HG03045 (cell line): Measurements from ENCODE around the gene RNF214.
A peak's percentile ranks its signal among the peaks of the same experiment; 100 is the strongest.
"Not testable (repeated sequence)": the region's sequence is repeated elsewhere in the genome, so short reads cannot be mapped to it uniquely, and the experiment has no call there.

ENCODE experiments used
- ATAC-seq: cut with Tn5 transposase; IDR thresholded peaks from one replicate; pipeline ENCODE4 v1.9.1; 2021; ENCODE audit warnings: mild to moderate bottlenecking, moderate library complexity; ENCODE audit not compliant: unreplicated experiment

Gene RNF214

DNA sequence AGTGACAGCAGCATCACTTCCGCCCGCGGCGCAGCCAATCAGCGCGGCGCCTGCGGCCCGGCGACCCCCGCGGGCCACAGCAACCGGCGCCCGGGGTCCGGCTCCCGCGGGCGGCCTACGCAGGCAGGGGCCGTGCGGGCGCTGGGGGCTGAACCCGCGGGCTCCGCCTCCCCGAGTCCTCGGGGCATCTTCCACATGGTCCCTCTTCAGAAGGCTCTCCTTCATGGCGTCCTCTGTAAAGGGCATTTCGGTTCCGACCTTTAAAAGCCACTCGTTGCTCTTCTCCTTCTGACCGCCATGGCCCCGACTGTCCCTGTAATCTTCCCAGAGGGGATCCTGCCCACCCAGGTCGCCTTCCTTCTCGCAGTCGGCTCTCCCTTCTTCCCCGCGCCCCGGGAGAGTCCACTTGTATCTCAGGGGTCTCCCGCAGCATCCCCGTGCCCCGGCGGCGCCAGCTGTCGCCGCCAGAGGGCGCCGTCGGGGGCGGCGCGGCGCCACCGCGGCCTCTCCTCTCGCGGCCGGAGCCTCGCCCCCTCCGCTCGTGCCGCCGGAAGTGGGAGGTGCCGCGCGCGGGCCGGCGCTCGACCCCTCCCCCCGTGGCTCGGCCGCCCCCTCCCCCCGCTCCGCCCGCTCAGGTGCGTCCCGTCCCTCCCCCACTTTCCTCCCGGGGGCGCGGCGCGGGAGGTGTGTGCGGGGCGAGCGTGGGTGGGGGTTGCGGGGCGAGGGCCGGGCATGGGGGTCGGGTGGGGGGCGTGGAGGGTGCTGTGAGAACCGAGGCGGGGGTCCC lies at the start of gene RNF214:
Gene RNF214 (plus strand): TSS at position 580 of the 787 bp plus-strand sequence. CDS start 1,602 bp downstream, outside the sequence.
- ATAC-seq = peak; percentile 85

GRCh38 chr11:117183178-117183577 lies 49.3 kb upstream of the RNF214 start:
- not testable (repeated sequence) for ATAC-seq

DNA sequence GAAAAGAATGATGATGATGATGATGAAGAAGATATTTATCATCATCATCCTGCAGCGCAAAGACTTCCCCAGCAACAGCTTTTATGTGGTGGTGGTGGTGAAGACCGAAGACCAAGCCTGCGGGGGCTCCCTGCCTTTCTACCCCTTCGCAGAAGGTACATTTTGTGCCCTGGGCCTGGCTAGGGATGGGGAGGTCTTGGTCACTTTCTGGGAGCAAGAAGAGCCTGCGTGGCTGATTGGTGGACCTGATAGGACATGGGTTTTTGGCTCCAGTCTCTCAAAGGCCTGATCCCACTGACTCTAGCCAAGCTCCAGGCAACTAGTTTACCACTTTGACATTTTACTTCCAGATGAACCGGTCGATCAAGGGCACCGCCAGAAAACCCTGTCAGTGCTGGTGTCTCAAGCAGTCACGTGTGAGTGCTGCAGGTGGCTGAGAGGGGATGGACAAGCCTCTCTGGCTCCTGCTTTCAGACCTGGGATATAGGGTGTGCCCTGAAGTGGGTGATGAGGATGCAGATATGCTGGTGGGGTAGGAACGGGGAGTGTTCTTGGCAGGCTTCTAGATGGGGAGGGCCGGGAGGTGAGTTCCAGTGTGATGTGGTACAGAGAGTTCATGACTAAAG lies 48.6 kb upstream of the RNF214 start:
- ATAC-seq = no peak

GRCh38 chr11:117185736-117186430 lies 46.6 kb upstream of the RNF214 start:
- ATAC-seq = no peak

DNA sequence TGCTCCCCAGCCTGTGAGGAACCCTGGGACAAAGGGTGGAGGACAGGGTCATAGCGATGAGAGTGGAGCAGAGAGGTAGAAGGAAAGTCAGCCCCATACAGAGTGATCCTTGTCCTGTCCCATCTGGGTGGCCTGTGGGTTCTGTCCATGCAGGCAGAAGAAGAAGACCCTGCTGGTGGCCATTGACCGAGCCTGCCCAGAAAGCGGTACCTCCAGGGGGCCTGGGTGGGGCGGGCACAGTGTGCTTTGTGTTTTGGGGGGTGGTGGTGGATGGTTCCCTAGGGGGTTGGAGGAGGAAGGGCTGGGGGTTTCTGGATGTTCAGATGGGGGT lies 46.1 kb upstream of the RNF214 start:
- no peak for ATAC-seq

DNA sequence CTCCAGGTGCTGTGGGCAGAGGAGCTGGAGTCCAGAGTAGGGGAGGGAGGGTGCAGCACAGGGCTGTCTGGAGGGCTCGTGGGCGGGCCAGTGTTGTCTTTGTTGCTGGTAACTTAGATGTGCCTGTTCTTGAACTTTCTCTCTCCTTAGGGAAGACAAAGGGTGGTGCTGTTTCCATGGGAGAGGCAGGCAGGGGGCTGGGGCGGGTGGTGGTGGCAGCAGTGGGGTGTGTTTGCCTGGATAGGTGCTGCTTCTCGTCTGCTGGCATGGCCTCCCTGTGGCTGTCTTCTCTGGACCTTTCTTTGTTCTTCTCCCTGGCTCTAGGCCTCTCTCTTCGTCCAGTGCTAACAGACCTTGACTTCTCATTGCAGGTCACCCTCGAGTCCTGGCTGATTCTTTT lies 45.5 kb upstream of the RNF214 start:
- ATAC-seq = no peak

- ATAC-seq = no peak
These were observed 45.1 kb upstream of the RNF214 start for GRCh38 chr11:117187428-117187798.

GRCh38 chr11:117187799-117188481 lies 44.5 kb upstream of the RNF214 start:
- ATAC-seq = no peak

DNA sequence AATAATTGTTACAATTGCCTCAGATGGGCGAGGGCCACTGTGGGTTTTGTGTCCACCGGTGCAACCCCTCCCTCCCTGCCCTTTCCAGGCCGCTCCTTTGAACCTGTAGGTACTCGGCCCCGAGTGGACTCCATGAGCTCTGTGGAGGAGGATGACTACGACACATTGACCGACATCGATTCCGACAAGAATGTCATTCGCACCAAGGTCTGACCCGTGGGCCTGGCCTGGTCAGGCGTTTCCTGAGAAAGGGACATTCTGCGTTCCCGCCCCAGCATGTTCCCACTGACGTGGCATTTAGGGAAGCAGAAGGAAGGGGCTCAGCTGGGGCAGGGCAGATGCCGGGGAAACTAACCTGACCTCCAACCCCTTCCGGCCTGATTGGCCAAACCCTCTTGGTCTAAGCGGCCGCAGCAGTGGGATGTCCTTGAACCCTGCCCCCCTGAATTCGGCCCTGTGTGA lies 43.8 kb upstream of the RNF214 start:
- ATAC-seq = no peak

DNA sequence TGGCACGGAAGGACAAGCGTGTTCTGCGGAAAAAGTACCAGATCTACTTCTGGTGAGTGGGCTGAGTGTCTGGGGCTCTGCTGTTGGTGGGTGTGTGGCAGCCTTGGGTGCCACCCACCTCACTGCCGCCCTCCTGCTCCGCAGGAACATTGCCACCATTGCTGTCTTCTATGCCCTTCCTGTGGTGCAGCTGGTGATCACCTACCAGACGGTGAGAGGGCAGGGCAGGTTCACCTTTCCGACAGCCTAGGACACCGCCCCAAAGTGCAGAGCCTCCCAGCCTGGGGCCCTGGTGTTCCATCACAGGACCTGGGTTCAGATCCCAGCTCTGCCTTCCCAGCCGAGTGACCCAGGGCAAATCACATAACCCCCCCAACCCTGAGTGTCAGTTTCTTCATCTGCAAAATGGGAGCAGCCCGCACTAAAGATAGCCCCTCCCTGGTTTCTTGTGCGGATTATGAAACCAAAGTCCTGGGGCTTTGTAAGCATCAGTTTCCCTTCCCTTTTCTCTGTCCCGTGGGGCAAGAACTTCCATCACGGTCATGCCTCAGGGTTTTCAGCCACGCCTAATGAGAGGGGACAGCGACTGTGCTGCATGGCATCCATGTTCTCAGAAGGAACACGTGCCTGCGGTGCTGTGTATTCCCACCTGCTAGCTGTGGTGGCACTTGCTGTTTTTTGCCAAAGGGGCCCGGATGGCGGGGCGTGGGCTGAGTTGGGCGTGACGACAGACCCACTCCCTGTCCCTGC lies 43.1 kb upstream of the RNF214 start:
- ATAC-seq = no peak

GRCh38 chr11:117189941-117190544 lies 42.4 kb upstream of the RNF214 start:
- ATAC-seq = no peak

DNA sequence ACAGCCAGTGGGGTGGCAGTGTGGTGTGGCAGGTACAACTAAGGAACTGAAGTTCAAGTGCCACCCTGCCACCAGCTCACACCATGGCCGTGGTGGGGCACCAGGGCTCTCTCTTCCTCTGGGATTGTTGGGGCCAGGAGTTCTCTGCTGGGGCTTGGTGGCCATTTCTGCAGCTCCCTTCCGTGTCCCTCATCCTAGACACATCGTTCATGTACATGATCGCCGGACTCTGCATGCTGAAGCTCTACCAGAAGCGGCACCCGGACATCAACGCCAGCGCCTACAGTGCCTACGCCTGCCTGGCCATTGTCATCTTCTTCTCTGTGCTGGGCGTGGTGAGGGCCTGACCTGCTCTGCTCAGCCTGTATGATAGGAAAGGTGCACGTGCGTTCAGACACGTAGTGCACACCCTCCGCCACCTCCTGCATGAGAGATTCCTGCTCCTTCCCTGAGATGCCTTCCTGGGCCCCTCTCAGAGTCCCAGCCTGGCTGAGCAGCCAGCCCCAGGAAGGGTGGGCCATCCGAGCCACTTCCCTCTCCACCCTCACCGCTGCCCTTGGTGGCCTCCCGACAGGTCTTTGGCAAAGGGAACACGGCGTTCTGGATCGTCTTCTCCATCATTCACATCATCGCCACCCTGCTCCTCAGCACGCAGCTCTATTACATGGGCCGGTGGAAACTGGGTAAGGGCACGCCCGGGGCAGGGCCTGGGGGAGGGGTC lies 40.6 kb upstream of the RNF214 start:
- ATAC-seq = no peak

DNA sequence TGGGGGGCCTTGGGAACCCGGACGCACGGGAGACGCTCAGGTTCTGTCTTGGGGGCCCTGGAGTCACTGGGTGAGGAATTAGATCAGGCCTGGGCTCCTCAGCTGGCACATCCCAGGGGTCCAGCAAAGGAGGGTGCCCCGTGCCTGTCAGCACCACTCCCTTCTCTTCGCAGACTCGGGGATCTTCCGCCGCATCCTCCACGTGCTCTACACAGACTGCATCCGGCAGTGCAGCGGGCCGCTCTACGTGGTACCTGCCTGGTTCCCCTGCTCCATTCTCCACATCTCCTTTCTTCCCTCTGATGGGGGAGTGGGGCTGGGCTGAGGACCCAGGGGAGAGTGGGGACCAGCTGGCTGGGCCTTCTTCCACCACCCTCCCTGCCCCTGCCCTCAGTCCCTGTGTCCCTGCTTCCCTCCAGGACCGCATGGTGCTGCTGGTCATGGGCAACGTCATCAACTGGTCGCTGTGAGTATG lies 40.0 kb upstream of the RNF214 start:
- ATAC-seq = no peak

DNA sequence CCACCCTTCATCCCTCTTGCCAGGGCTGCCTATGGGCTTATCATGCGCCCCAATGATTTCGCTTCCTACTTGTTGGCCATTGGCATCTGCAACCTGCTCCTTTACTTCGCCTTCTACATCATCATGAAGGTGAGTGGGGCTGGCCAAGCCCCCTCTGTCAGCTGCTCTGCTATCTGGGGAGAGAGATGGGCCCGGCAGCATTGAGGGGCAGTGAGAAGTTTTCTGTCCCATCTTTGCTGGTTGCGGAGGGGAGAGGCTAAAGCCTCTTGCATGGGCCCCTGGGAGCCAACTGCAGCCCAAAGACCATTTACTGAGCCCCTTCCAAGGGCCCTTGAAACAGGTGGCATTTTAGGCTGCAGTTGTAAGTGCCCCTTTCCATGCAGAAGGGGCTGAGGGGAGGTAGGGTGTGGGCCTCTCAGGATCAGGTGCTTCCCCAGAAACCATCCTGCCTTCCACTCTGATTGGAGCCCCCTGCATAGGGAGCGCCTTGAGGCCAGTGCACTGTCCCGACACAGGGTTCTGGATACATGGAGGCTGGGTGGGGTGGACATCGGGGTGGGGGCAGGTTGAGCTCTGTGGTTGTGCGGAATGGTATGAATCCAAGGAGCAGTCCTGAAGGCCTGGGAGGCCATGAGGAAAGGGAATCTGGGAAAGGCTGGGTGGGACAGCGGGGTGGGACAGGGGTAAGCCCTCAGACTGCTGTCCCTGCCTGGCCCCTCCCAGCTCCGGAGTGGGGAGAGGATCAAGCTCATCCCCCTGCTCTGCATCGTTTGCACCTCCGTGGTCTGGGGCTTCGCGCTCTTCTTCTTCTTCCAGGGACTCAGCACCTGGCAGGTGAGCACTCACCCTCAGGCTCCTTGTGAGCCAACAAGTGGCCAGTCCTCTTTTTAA lies 39.1 kb upstream of the RNF214 start:
- ATAC-seq = no peak

DNA sequence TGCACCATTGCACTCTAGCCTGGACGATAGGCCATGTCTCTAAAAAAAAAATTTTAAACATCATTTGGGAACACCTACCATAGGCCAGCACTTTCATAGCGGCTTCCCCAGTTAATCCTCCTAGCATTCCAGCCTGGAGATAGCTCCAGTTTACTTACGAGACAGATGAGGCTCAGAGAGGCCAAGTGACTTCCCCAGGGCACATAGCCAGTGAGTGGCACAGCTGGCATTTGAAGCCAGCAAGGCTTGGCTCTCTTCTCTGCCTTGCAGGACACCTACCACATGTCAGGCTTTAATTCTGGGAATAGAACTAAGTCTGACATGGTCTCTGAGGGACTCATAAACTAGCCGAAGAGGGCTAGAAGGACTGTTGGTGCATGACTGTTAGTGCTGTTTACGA lies 38.2 kb upstream of the RNF214 start:
- no peak for ATAC-seq

DNA sequence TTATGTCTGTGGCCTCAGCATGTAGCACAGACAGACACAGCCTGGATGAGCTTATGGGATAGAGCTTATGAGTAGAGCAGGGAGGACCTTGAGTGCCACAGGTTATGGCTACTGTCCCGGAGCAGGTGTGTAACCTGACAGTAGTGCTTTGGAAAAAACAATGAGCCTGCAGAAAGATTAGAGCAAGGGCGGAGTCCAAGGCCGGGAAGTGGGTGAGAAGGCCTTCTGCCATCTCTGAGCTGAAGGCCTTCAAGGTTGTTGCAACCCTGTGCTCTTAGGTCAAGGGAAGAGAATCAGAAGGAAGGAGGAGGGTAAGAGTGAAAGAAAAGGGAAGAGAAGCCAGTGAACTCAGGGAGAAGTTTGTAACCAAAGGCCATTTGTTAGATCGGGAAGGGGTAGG lies 37.2 kb upstream of the RNF214 start:
- ATAC-seq = no peak

DNA sequence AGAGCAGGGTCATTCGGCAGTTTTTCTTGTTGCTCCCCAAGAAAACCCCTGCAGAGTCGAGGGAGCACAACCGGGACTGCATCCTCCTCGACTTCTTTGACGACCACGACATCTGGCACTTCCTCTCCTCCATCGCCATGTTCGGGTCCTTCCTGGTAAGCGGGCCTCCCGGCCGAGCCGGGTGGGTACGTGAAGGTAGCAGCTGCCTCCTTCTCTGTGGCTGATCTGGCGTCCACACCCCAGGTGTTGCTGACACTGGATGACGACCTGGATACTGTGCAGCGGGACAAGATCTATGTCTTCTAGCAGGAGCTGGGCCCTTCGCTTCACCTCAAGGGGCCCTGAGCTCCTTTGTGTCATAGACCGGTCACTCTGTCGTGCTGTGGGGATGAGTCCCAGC lies 36.7 kb upstream of the RNF214 start:
- no peak for ATAC-seq

DNA sequence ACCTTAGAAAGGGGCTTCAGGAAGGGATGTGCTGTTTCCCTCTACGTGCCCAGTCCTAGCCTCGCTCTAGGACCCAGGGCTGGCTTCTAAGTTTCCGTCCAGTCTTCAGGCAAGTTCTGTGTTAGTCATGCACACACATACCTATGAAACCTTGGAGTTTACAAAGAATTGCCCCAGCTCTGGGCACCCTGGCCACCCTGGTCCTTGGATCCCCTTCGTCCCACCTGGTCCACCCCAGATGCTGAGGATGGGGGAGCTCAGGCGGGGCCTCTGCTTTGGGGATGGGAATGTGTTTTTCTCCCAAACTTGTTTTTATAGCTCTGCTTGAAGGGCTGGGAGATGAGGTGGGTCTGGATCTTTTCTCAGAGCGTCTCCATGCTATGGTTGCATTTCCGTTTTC lies 35.5 kb upstream of the RNF214 start:
- no peak for ATAC-seq
